B cell (primary cell): ENCODE data around the gene LZTS3. TPM values are rescaled to one million over a fixed set of nuclear protein-coding genes. Genes with fewer than 3 reads are reported as not detected.

ENCODE experiments used
- ATAC-seq: fragments of 200-7000 bp; cut with Tn5 transposase; one replicate; pipeline ENCODE4 v1.10.0; 2021; ENCODE audit warnings: low read depth, mild to moderate bottlenecking, moderate number of reproducible peaks, moderate library complexity
- CTCF ChIA-PET: fragments of 350-600 bp; sonication (Branson Sonifier 250); formaldehyde crosslinking; loops from one replicate; lab custom pipeline; 2021; ENCODE audit warnings: antibody characterized with exemption, inconsistent platforms; lab: Charles Lee
- POLR2A ChIA-PET: fragments of 350-600 bp; sonication (Branson Sonifier 250); formaldehyde crosslinking; loops from one replicate; lab custom pipeline; 2021; ENCODE audit warnings: antibody characterized with exemption; lab: Charles Lee
- DNase-seq: peaks from one replicate; pipeline ENCODE4 v3.0.0; 2013
- H2AFZ ChIP-seq: 2 replicates; pipeline ENCODE4 v1.6.1; 2012; ENCODE audit warnings: mild to moderate bottlenecking, low read depth, low read length; ENCODE audit not compliant: insufficient read depth, poor library complexity, severe bottlenecking
- H3K27ac ChIP-seq, 2 donors: 1 replicate in 1 of 2; 2 replicates in 1 of 2; pipeline ENCODE4 v1.5.1; 2012 to 2013; ENCODE audit warnings: low read length in 2 of 2, mild to moderate bottlenecking in 2 of 2, moderate library complexity in 1 of 2
- H3K27me3 ChIP-seq, 4 experiments: fragments of 200-600 bp in 1 of 4; sonication (generic) in 1 of 4; replicated peaks in 1 of 4; 1 replicate in 2 of 4; 2 replicates in 2 of 4; pipeline versions ENCODE4 v1.6.1 to v1.7.0; 2013 to 2016; ENCODE audit warnings: low read length in 3 of 4, mild to moderate bottlenecking in 2 of 4, mixed read lengths in 1 of 4, moderate library complexity in 1 of 4; ENCODE audit not compliant: insufficient read depth in 4 of 4, control insufficient read depth in 3 of 4; ENCODE audit errors: control extremely low read depth in 1 of 4
- H3K36me3 ChIP-seq, 2 experiments: replicated peaks in 1 of 2; 1 replicate in 1 of 2; 2 replicates in 1 of 2; pipeline versions ENCODE4 v1.6.1 to v1.7.1; 2013; ENCODE audit warnings: low read length in 1 of 2; ENCODE audit not compliant: insufficient read depth in 2 of 2, control insufficient read depth in 1 of 2; ENCODE audit errors: control extremely low read depth in 1 of 2, extremely low read depth in 1 of 2
- H3K4me1 ChIP-seq, 2 donors: fragments of 200-600 bp in 1 of 2; sonication (generic) in 1 of 2; 1 replicate in 1 of 2; 2 replicates in 1 of 2; pipeline versions ENCODE4 v1.5.1 to v1.6.1; 2013 to 2017; ENCODE audit warnings: low read length in 2 of 2; ENCODE audit not compliant: control insufficient read depth in 2 of 2, insufficient read depth in 2 of 2
- H3K4me2 ChIP-seq: replicated peaks from 2 replicates; pipeline ENCODE3; 2012; ENCODE audit warnings: mild to moderate bottlenecking, low read depth, low read length; ENCODE audit not compliant: poor library complexity, severe bottlenecking
- H3K4me3 ChIP-seq, 5 experiments: fragments of 200-600 bp in 1 of 5; sonication (generic) in 1 of 5; 1 replicate in 3 of 5; 2 replicates in 2 of 5; pipeline versions ENCODE4 v1.5.1 to v1.7.0; 2011 to 2016; ENCODE audit warnings: low read length in 4 of 5, mild to moderate bottlenecking in 4 of 5, low read depth in 2 of 5, control low read depth in 1 of 5, moderate library complexity in 1 of 5; ENCODE audit not compliant: insufficient read depth in 1 of 5; ENCODE audit errors: control extremely low read depth in 1 of 5, extremely low read depth in 1 of 5
- H3K79me2 ChIP-seq: fragments of 200-600 bp; sonication (generic); one replicate; pipeline ENCODE4 v1.6.0; 2016; ENCODE audit warnings: low read length; ENCODE audit not compliant: control insufficient read depth, insufficient read depth
- H3K9ac ChIP-seq: fragments of 200-600 bp; sonication (generic); 2 replicates; pipeline ENCODE4 v1.6.1; 2017; ENCODE audit warnings: mild to moderate bottlenecking, low read length, moderate library complexity
- H3K9me3 ChIP-seq, 3 donors: one replicate each; pipeline versions ENCODE4 v1.6.1 to v1.7.1; 2013; ENCODE audit warnings: low read length in 2 of 3; ENCODE audit not compliant: control insufficient read depth in 2 of 3, insufficient read depth in 1 of 3; ENCODE audit errors: control extremely low read depth in 1 of 3
- H4K20me1 ChIP-seq: 2 replicates; pipeline ENCODE4 v1.6.0; 2012; ENCODE audit warnings: mild to moderate bottlenecking, low read length; ENCODE audit not compliant: insufficient read depth, control insufficient read depth, poor library complexity, severe bottlenecking
- H3K27ac Mint-ChIP-seq: one replicate; pipeline ENCODE4 v1.8.0; 2021; ENCODE audit warnings: mixed read lengths
- H3K27me3 Mint-ChIP-seq: one replicate; pipeline ENCODE4 v1.8.0; 2021; ENCODE audit warnings: mixed read lengths
- H3K4me1 Mint-ChIP-seq: one replicate; pipeline ENCODE4 v1.8.0; 2021; ENCODE audit warnings: mixed read lengths
- H3K4me3 Mint-ChIP-seq: one replicate; pipeline ENCODE4 v1.8.0; 2021; ENCODE audit warnings: mixed read lengths
- H3K9me3 Mint-ChIP-seq: one replicate; pipeline ENCODE4 v1.8.0; 2022; ENCODE audit warnings: mixed read lengths; ENCODE audit not compliant: insufficient read depth
- EZH2 ChIP-seq: IDR thresholded peaks from 2 replicates; pipeline ENCODE4 v1.6.1; 2012; ENCODE audit warnings: borderline replicate concordance, low read depth, mild to moderate bottlenecking, moderate library complexity, low read length; ENCODE audit not compliant: insufficient read depth, poor library complexity, severe bottlenecking
- WGBS: methylation state at CpG from one replicate; pipeline ENCODE4 v1.1.5; 2013; ENCODE audit warnings: missing lambda C conversion rate; ENCODE audit not compliant: insufficient coverage; 5-methylcytosine and 5-hydroxymethylcytosine counted together
- intact Hi-C: fragments of 100-400 bp; cut with micrococcal nuclease; formaldehyde crosslinking; loops from one replicate; pipeline ENCODE4 v1.10.0; 2022
- polyA plus RNA-seq: library from polyadenylated mRNA; depleted of rRNA; stranded (reverse); fragments of >200 nt; gene quantifications from 2 replicates; pipeline ENCODE4 v1.2.3, GENCODE V29; 2012
- total RNA-seq, 2 donors: library from RNA; stranded (reverse); fragments of 120-200 nt in 1 of 2; gene quantifications; 1 replicate in 1 of 2; 2 replicates in 1 of 2; pipeline versions ENCODE4 v1.2.3 to v1.2.4, GENCODE V29; 2013 to 2022
- TF ChIP-seq, protein P1 (sequence below): fragments of 200-600 bp; IDR thresholded peaks from one replicate; pipeline ENCODE4 v1.8.0; 2022; ENCODE audit warnings: antibody characterized with exemption, mild to moderate bottlenecking

The LZTS3 gene
- total and polyA plus RNA-seq, 2 donors (not counting 1 experiment from before 2014, with no cell fraction given), result 2.3 to 5.1 TPM

DNA sequence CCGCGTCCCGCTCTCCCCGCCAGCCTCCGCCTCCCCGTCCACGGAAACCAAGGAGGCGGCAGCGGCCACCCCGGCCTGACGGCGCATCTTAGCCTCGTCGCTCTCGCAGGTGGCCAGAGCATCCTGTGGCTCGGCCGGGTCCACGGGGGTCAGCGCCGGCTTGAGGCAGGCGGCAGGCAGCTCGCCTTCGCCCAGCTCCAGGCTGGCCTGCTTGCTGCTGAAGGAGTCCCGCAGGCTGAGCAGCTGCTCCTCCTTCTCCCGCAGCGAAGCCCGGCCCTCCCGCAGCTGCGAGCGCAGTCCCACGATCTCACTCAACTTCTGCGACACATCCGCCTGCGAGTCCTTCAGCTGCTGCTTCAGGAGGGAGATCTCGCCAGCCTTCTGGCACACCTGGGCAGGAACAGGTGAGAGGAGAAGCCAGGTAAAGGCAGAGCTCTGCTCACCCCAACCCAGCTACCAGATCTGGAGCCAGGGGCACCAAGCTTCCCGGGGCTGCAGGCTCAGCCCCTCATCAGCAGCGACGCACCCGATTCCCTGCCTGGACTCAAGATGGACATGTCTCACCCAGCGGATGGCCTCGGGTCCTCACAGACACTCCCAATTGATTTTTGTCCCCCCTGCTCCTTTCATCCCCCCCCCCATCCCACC lies 8.5 kb downstream of the LZTS3 start:
- H3K9me3 ChIP-seq, result peaks cover 0 to 4% (median 0%) of the 10 kb centered on the region in 3 donors
- H3K27ac ChIP-seq, result no peak overlapping the region
- no peak overlapping the region for H3K9ac ChIP-seq
- H3K9me3 Mint-ChIP-seq, result no peaks in the 10 kb centered on the region
- intact Hi-C loops, result no loop called here
- DNase-seq (peak; percentile 40), ATAC-seq (no peak)
- TF ChIP-seq, protein P1, sequence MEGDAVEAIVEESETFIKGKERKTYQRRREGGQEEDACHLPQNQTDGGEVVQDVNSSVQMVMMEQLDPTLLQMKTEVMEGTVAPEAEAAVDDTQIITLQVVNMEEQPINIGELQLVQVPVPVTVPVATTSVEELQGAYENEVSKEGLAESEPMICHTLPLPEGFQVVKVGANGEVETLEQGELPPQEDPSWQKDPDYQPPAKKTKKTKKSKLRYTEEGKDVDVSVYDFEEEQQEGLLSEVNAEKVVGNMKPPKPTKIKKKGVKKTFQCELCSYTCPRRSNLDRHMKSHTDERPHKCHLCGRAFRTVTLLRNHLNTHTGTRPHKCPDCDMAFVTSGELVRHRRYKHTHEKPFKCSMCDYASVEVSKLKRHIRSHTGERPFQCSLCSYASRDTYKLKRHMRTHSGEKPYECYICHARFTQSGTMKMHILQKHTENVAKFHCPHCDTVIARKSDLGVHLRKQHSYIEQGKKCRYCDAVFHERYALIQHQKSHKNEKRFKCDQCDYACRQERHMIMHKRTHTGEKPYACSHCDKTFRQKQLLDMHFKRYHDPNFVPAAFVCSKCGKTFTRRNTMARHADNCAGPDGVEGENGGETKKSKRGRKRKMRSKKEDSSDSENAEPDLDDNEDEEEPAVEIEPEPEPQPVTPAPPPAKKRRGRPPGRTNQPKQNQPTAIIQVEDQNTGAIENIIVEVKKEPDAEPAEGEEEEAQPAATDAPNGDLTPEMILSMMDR, result no peak
- TF ChIP-seq EZH2, result no peak
- ChIA-PET POLR2A (no interaction called here), CTCF (no interaction called here)
- H3K36me3 ChIP-seq, result no peaks in the 10 kb centered on the region
- H3K4me3 Mint-ChIP-seq, result no peak overlapping the region
- 84% methylated on average over 36 of the region's 41 CpGs for WGBS
- H3K4me3 ChIP-seq, result no peak overlapping the region
- peaks cover 15 to 16% of the 10 kb centered on the region in 2 donors for H3K4me1 ChIP-seq
- H3K27ac Mint-ChIP-seq, result no peak overlapping the region
- no peaks in the 10 kb centered on the region for H4K20me1 ChIP-seq
- H3K27me3 ChIP-seq, result peaks cover 0 to 50% (median 18%) of the 10 kb centered on the region in 4 experiments
- peaks cover 9% of the 10 kb centered on the region for H3K79me2 ChIP-seq
- peaks cover 24% of the 10 kb centered on the region for H3K27me3 Mint-ChIP-seq
- H2AFZ ChIP-seq, result no peak overlapping the region
- peaks cover 5% of the 10 kb centered on the region for H3K4me1 Mint-ChIP-seq
- H3K4me2 ChIP-seq, result peak overlapping the region; percentile 38

DNA sequence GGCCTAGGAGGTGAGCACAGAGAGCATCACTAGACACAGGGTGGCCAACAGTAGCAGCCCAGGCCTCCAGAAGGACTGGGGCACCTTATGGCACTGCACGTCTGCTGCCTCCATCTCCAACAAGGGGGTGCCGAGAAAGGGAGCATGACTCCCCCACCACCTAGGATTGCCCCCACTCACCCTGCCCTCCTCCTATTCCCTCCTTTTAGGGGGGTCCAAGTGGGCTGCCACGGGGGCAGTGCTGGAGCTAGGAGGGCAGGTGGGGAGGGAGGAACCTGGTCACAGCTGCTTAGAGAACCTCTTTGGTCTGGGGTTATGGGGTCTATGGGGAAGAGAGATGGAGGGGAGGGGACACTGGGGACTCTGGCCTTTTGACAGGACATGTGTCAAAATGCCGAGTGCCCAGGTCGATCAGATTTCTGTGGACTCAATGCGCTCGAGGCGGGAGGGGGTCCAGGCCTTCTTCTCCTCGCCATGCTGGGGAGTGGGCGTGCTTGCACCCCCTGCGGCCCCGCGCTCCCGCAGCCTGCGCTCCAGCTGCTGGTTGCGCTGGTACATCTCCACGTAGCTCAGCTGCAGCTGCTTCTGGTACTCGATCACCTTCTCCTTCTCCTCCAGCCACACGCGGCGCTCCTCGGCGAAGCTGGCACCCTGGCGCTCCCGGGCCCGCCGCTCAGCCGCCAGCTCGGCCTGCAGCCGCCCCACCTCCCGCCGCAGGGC lies 9.1 kb downstream of the LZTS3 start:
- Histone ChIP-seq H3K9ac (no peak overlapping the region), H3K4me2 (peak overlapping the region; percentile 38), H3K27ac (no peak overlapping the region), H2AFZ (no peak overlapping the region), H4K20me1 (peaks cover 5% of the 10 kb centered on the region), H3K36me3 (no peaks in the 10 kb centered on the region), H3K79me2 (peaks cover 16% of the 10 kb centered on the region), H3K4me3 (no peak overlapping the region), H3K27me3 (peaks cover 0 to 47% (median 18%) of the 10 kb centered on the region in 4 experiments), H3K4me1 (peaks cover 15 to 17% of the 10 kb centered on the region in 2 donors), H3K9me3 (peaks cover 0 to 4% (median 0%) of the 10 kb centered on the region in 3 donors)
- intact Hi-C loops, result no loop called here
- DNase-seq (peak; percentile 30), ATAC-seq (no peak)
- TF ChIP-seq EZH2, result no peak
- TF ChIP-seq, protein P1, result no peak
- H3K27ac Mint-ChIP-seq, result no peak overlapping the region
- no peak overlapping the region for H3K4me3 Mint-ChIP-seq
- no peaks in the 10 kb centered on the region for H3K9me3 Mint-ChIP-seq
- 82% methylated on average over 31 of the region's 32 CpGs for WGBS
- POLR2A ChIA-PET, result no interaction called here
- peaks cover 10% of the 10 kb centered on the region for H3K4me1 Mint-ChIP-seq
- CTCF ChIA-PET, result no interaction called here
- H3K27me3 Mint-ChIP-seq, result peaks cover 19% of the 10 kb centered on the region
